ENCODE measurements around the gene ZBTB7C.

- TF ChIP-seq CTCF (IDR thresholded peaks at IDR 0.05) (no peak), POLR2A (IDR thresholded peaks at IDR 0.05) (no peak), POLR2AphosphoS5 (IDR thresholded peaks at IDR 0.05) (no peak)
Measured at GRCh38 chr18:48295586-48296311, 113.4 kb downstream of the ZBTB7C start.
